Neuronal stem cell (in vitro differentiated cells): ENCODE data around the gene DLG2.
"Not testable (repeated sequence)": the region's sequence is repeated elsewhere in the genome, so short reads cannot be mapped to it uniquely, and the experiment has no call there.

Source experiments
- DNase-seq: peaks from one replicate; pipeline ENCODE4 v3.0.0-alpha.2; 2013; ENCODE audit warnings: low spot score
- H2AFZ ChIP-seq: one replicate; pipeline ENCODE4 v1.6.1; 2013; ENCODE audit warnings: mild to moderate bottlenecking, low read length, inconsistent platforms
- H2AK5ac ChIP-seq: 2 replicates; pipeline ENCODE4 v1.6.1; 2013; ENCODE audit warnings: low read depth, mild to moderate bottlenecking, inconsistent platforms, low read length, moderate library complexity, mixed read lengths
- H2BK120ac ChIP-seq: 2 replicates; pipeline ENCODE4 v1.6.1; 2013; ENCODE audit warnings: low read depth, mild to moderate bottlenecking, inconsistent platforms, low read length, moderate library complexity, mixed read lengths
- H2BK12ac ChIP-seq: one replicate; pipeline ENCODE4 v1.6.1; 2013; ENCODE audit warnings: low read length, inconsistent platforms
- H2BK15ac ChIP-seq: 2 replicates; pipeline ENCODE4 v1.6.1; 2013; ENCODE audit warnings: mild to moderate bottlenecking, low read length, inconsistent platforms, mixed read lengths
- H2BK5ac ChIP-seq: one replicate; pipeline ENCODE4 v1.6.1; 2013; ENCODE audit warnings: inconsistent platforms, mild to moderate bottlenecking, low read length, moderate library complexity
- H3K14ac ChIP-seq: one replicate; pipeline ENCODE4 v1.6.1; 2013; ENCODE audit warnings: low read length, inconsistent platforms
- H3K18ac ChIP-seq: 2 replicates; pipeline ENCODE4 v1.6.1; 2013; ENCODE audit warnings: low read length, inconsistent platforms
- H3K23ac ChIP-seq: 2 replicates; pipeline ENCODE4 v1.6.1; 2013; ENCODE audit warnings: low read depth, mild to moderate bottlenecking, mixed read lengths, low read length, inconsistent platforms; ENCODE audit not compliant: poor library complexity
- H3K27ac ChIP-seq: replicated peaks from 3 replicates; pipeline ENCODE4 v1.5.1; 2013; ENCODE audit warnings: low read length, inconsistent platforms
- H3K27me3 ChIP-seq, 3 experiments: 2 replicates each; pipeline ENCODE4 v1.6.1; 2013; ENCODE audit warnings: low read length in 3 of 3, mild to moderate bottlenecking in 2 of 3, inconsistent platforms in 1 of 3, low read depth in 1 of 3, mixed read lengths in 1 of 3, moderate library complexity in 1 of 3; ENCODE audit not compliant: control insufficient read depth in 3 of 3, insufficient read depth in 3 of 3
- H3K36me3 ChIP-seq, 2 donors: replicated peaks in 1 of 2; 2 replicates each; pipeline ENCODE4 v1.6.1; 2013; ENCODE audit warnings: low read length in 2 of 2; ENCODE audit not compliant: control insufficient read depth in 2 of 2, insufficient read depth in 2 of 2
- H3K4ac ChIP-seq: 2 replicates; pipeline ENCODE4 v1.6.1; 2013; ENCODE audit warnings: inconsistent platforms, mild to moderate bottlenecking, low read length, moderate library complexity
- H3K4me1 ChIP-seq, 2 donors: 1 replicate in 1 of 2; 2 replicates in 1 of 2; pipeline ENCODE4 v1.6.1; 2013; ENCODE audit warnings: low read length in 2 of 2, low read depth in 1 of 2; ENCODE audit not compliant: control insufficient read depth in 2 of 2, insufficient read depth in 1 of 2
- H3K4me2 ChIP-seq: one replicate; pipeline ENCODE4 v1.6.1; 2013; ENCODE audit warnings: mild to moderate bottlenecking, low read length, inconsistent platforms; ENCODE audit not compliant: insufficient read depth, poor library complexity, severe bottlenecking
- H3K4me3 ChIP-seq, 2 donors: 2 replicates each; pipeline ENCODE4 v1.5.1; 2013; ENCODE audit warnings: low read length in 2 of 2, mild to moderate bottlenecking in 2 of 2, inconsistent platforms in 1 of 2, moderate library complexity in 1 of 2
- H3K79me1 ChIP-seq: one replicate; pipeline ENCODE4 v1.6.1; 2013; ENCODE audit warnings: low read depth, mild to moderate bottlenecking, inconsistent platforms, low read length, moderate library complexity
- H3K9ac ChIP-seq: one replicate; pipeline ENCODE4 v1.6.1; 2013; ENCODE audit warnings: mild to moderate bottlenecking, low read depth, low read length, inconsistent platforms; ENCODE audit not compliant: poor library complexity
- H3K9me3 ChIP-seq, 2 donors: replicated peaks in 1 of 2; 2 replicates each; pipeline versions ENCODE3 to v1.6.1; 2013; ENCODE audit warnings: low read length in 2 of 2, mild to moderate bottlenecking in 2 of 2, inconsistent platforms in 1 of 2, low read depth in 1 of 2, mixed read lengths in 1 of 2, moderate library complexity in 1 of 2; ENCODE audit not compliant: control insufficient read depth in 2 of 2, insufficient read depth in 1 of 2
- H4K8ac ChIP-seq: one replicate; pipeline ENCODE4 v1.6.1; 2013; ENCODE audit warnings: low read depth, mild to moderate bottlenecking, inconsistent platforms, low read length, moderate library complexity
- H4K91ac ChIP-seq: one replicate; pipeline ENCODE4 v1.6.1; 2013; ENCODE audit warnings: low read length, low read depth, mild to moderate bottlenecking, inconsistent platforms; ENCODE audit not compliant: poor library complexity
- WGBS, 2 donors: extraction: QIAGEN DNeasy Blood & Tissue Kit; methylation state at CpG; one replicate each; pipeline ENCODE4 v1.1.7; 2013; ENCODE audit warnings: missing lambda C conversion rate in 2 of 2, mixed read lengths in 1 of 2; ENCODE audit not compliant: insufficient read length in 2 of 2, insufficient replicate concordance in 1 of 2; ENCODE audit errors: extremely low coverage in 2 of 2; 5-methylcytosine and 5-hydroxymethylcytosine counted together

Gene DLG2

DNA sequence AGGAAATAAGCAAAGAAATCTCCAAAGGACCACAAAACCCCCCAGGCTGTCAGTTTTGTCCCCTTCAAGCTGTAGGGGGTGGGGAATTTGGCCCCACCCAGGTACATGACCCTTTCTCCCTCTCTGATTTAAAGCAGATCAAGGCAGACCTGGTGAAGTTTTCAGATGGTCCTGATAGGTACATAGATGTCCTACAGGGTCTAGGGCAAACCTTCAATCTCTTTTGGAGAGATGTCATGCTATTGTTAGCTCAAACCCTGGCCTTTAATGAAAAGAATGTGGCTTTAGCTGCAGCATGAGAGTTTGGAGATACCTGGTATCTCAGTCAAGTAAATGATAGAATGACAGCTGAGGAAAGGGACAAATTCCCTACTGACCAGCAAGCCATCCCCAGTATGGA, 18.5 kb downstream of the DLG2 start:
- H2BK5ac ChIP-seq, H3K14ac ChIP-seq, H2BK12ac ChIP-seq, H3K4ac ChIP-seq, H3K27ac ChIP-seq, H3K4me1 ChIP-seq, H3K36me3 ChIP-seq, H3K9me3 ChIP-seq, H3K27me3 ChIP-seq, H2BK120ac ChIP-seq, DNase-seq, H3K9ac ChIP-seq, H3K79me1 ChIP-seq, H3K18ac ChIP-seq, H4K91ac ChIP-seq, H4K8ac ChIP-seq, H3K23ac ChIP-seq, H2AK5ac ChIP-seq, H3K4me3 ChIP-seq, H2AFZ ChIP-seq, H3K4me2 ChIP-seq, H2BK15ac ChIP-seq: not testable (repeated sequence)

DNA sequence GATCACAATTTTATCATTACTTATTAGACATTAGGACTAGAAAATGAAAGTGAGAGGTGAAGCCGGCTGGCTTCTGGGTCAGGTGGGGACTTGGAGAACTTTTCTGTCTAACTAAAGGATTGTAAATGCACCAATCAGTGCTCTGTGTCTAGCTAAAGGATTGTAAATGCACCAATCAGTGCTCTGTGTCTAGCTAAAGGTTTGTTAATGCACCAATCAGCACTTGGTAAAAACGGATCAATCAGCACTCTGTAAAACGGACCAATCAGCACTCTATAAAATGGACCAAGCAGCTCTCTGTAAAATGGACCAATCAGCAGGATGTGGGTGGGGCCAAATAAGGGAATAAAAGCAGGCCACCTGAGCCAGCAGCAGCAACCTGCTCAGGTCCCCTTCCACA, 20.9 kb downstream of the DLG2 start:
- not testable (repeated sequence) for H2AK5ac ChIP-seq, H3K14ac ChIP-seq, H3K27me3 ChIP-seq, H2BK120ac ChIP-seq, H3K18ac ChIP-seq, H2BK5ac ChIP-seq, H3K79me1 ChIP-seq, H2AFZ ChIP-seq, H2BK15ac ChIP-seq, H3K27ac ChIP-seq, DNase-seq, H3K4me3 ChIP-seq, H3K4ac ChIP-seq, H3K9ac ChIP-seq, H3K9me3 ChIP-seq, H4K8ac ChIP-seq, H3K4me2 ChIP-seq, H2BK12ac ChIP-seq, H3K36me3 ChIP-seq, H3K23ac ChIP-seq, H4K91ac ChIP-seq, H3K4me1 ChIP-seq
- WGBS, 2 donors, result no CpG with 5 or more reads among the region's 3 CpGs

DNA sequence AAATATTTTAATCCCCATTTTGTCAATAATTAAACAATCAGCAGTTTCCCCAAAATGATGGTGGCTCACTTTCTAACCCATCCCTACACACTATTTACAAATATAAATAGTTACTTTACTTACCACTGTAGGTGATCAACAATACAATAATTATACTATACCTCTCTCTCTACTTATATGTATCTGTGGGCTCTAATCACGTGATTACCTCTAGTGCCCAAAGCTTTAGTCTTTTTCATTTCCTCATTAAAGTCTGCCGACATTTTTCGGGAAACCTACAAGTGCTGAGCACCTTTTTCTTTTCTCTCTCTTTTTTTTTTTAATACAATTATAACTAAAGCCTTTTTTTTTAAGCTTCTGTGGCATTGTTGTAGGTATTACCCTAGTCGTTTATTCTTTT, 23.9 kb downstream of the DLG2 start:
- WGBS, 2 donors, result no CpG with 5 or more reads among the region's 4 CpGs

DNA sequence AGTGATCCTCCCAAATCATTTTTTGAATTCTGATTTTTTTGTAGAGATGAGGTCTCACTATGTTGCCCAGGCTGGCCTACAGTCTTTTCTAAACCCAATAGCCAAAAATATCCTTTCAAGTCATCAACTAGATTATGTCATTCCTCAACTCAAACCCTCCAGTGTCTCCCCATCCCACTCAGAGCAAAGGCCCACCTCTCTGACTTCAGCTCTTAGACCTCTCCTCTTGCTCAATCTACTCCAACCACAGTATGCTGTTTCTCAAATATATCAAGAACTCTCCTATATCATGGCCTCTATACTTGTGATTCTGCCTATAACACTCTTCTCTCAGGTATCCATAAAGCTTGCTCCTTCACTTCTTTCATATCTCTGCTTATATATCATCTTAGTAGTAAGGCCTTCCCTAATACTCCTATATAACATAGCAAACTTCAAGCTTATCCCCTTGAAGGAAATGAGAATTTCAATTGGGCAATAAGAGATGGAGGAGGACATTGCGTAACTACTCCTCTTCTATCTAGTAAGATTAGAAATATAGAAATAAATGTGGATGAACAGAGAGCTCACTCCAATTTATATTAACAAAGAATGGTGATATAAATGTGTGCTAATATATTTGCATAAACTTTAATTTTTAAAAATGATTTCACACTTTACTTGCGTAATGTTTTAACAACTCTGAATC, 24.5 kb downstream of the DLG2 start:
- H2AK5ac ChIP-seq, result no peak overlapping the region
- WGBS, 2 donors, result no CpG with 5 or more reads among the region's 2 CpGs
- no peak overlapping the region for H4K8ac ChIP-seq
- no peak overlapping the region for H3K27ac ChIP-seq
- H3K4me2 ChIP-seq, result no peak overlapping the region
- no peak overlapping the region for H3K9ac ChIP-seq
- H4K91ac ChIP-seq, result no peak overlapping the region
- no peak overlapping the region for H3K4ac ChIP-seq
- no peak overlapping the region for H3K23ac ChIP-seq
- no peak overlapping the region for H3K14ac ChIP-seq
- no peaks in the 10 kb centered on the region for H3K27me3 ChIP-seq
- H3K9me3 ChIP-seq, result no peaks in the 10 kb centered on the region
- H3K4me3 ChIP-seq, result no peak overlapping the region
- no peak overlapping the region for H2BK12ac ChIP-seq
- H2AFZ ChIP-seq, result no peak overlapping the region
- H3K36me3 ChIP-seq, result no peaks in the 10 kb centered on the region
- no peak overlapping the region for H2BK120ac ChIP-seq
- H2BK5ac ChIP-seq, result no peak overlapping the region
- no peak overlapping the region for H2BK15ac ChIP-seq
- no peak for DNase-seq
- no peaks in the 10 kb centered on the region for H3K4me1 ChIP-seq
- H3K79me1 ChIP-seq, result no peaks in the 10 kb centered on the region
- H3K18ac ChIP-seq, result no peak overlapping the region

More for the DNA sequence above, 23.9 kb downstream of the DLG2 start:
- Histone ChIP-seq H3K4me3 (no peak overlapping the region), H3K27me3 (no peaks in the 10 kb centered on the region), H2BK12ac (no peak overlapping the region), H3K4me2 (no peak overlapping the region), H2AFZ (no peak overlapping the region), H3K4me1 (no peaks in the 10 kb centered on the region), H4K8ac (no peak overlapping the region), H2BK15ac (no peak overlapping the region), H2BK5ac (no peak overlapping the region), H3K79me1 (no peaks in the 10 kb centered on the region), H2BK120ac (no peak overlapping the region), H4K91ac (no peak overlapping the region), H3K23ac (no peak overlapping the region), H2AK5ac (no peak overlapping the region), H3K9ac (no peak overlapping the region), H3K18ac (no peak overlapping the region), H3K14ac (no peak overlapping the region), H3K27ac (no peak overlapping the region), H3K4ac (no peak overlapping the region), H3K36me3 (no peaks in the 10 kb centered on the region), H3K9me3 (no peaks in the 10 kb centered on the region)
- DNase-seq, result no peak
